ENCODE data around the gene CD163L1. TPM values are rescaled to one million over a fixed set of nuclear protein-coding genes. Genes with fewer than 3 reads are reported as not detected.

Gene CD163L1
- total and polyA plus RNA-seq, 8 donors, result 0.58 to 99.5 (median 5.5) TPM

- 49 to 59% (median 53%) methylated on average over 2 of the region's 2 CpGs for WGBS, 5 donors
- no peak for DNase-seq
- H3K4me3 ChIP-seq, result no peak overlapping the region
- no peaks in the 10 kb centered on the region for H3K4me1 ChIP-seq
- H3K27me3 ChIP-seq, result no peaks in the 10 kb centered on the region
- no peak overlapping the region for H3K27ac ChIP-seq
- intact Hi-C loops (cut with DNase I; ENCODE audit: low total_unique reads), result no loop called here
- no peaks in the 10 kb centered on the region for H3K9me3 ChIP-seq
- no peaks in the 10 kb centered on the region for H3K36me3 ChIP-seq
- no peak for TF ChIP-seq CTCF (IDR thresholded peaks at IDR 0.05)
- no peak for TF ChIP-seq POLR2AphosphoS5 (IDR thresholded peaks at IDR 0.05)
- TF ChIP-seq EP300 (IDR thresholded peaks at IDR 0.05), result no peak
- TF ChIP-seq POLR2A (IDR thresholded peaks at IDR 0.05), result no peak
Observed at GRCh38 chr12:7351177-7351576, 92.8 kb downstream of the CD163L1 start.

DNA sequence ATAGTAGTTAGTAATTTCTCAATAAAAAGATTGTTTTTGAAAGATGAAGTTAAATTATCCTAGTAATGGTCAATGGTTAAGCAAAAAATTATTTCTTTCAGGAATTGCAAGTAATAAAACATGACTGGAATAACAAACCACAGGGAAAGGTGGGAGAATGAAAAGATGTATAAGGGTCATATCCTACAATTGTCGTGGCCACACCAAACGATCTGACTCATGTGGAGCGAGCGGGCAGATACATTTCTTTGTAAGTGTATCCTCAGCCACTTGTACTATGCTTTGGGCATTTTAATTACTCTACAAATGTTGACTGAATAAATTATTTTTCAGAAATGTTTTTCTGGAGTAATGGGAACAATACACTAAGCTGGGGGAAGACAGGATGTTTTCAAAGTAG, 94.5 kb downstream of the CD163L1 start:
- Histone ChIP-seq H3K4me1 (no peaks in the 10 kb centered on the region), H3K4me3 (no peak overlapping the region), H3K36me3 (no peaks in the 10 kb centered on the region), H3K9me3 (peaks cover 0 to 15% (median 12%) of the 10 kb centered on the region in 4 donors), H3K27ac (no peak overlapping the region), H3K27me3 (no peaks in the 10 kb centered on the region)
- TF ChIP-seq POLR2AphosphoS5 (IDR thresholded peaks at IDR 0.05), result no peak
- no peak for TF ChIP-seq POLR2A (IDR thresholded peaks at IDR 0.05)
- TF ChIP-seq EP300 (IDR thresholded peaks at IDR 0.05), result no peak
- TF ChIP-seq CTCF (IDR thresholded peaks at IDR 0.05), result no peak
- DNase-seq, result no peak
- 65 to 84% (median 77%) methylated on average over 4 of the region's 4 CpGs for WGBS, 5 donors
- intact Hi-C loops (cut with DNase I; ENCODE audit: low total_unique reads), result no loop called here

DNA sequence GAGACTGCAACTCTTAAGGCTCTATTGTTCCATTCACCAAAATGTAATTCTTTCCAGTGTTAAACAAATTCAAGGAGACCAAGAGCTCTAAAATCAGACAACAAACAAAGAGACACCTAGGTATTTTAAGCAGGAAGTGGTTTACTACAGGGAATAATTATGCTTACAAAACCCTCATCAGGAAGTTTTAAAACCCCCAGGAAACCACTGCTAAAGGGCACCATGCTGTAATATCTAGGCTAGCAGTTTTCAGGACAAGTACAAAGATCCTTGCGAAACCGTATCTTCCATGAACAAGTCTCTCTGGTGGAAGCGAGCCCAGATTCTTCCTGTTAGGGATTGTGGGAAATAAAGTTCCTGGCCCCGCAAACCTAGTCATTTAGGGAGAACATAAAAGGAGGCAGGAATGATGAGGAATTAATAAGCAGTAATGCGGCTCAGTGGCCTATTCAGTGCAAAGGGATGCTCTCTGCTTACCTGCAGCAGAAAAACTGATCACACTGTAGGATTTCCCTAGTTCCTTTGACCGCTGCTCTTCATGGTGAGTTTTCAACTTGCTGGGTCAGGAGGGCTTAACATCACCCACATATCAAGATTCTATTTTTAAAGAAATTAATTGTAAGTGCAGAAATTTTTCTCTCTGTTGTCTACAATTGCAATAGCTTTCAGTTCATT, 97.3 kb downstream of the CD163L1 start:
- DNase-seq, result peak in 1 of 2 donors; percentile 3
- Histone ChIP-seq H3K27me3 (no peaks in the 10 kb centered on the region), H3K36me3 (no peaks in the 10 kb centered on the region), H3K4me1 (no peaks in the 10 kb centered on the region), H3K4me3 (no peak overlapping the region), H3K27ac (no peak overlapping the region), H3K9me3 (peaks cover 0 to 32% (median 17%) of the 10 kb centered on the region in 4 donors)
- WGBS, 5 donors, result 73 to 86% (median 83%) methylated on average over 6 of the region's 6 CpGs
- TF ChIP-seq POLR2AphosphoS5 (IDR thresholded peaks at IDR 0.05) (no peak), CTCF (IDR thresholded peaks at IDR 0.05) (no peak), POLR2A (IDR thresholded peaks at IDR 0.05) (no peak), EP300 (IDR thresholded peaks at IDR 0.05) (no peak)
- intact Hi-C loops (cut with DNase I; ENCODE audit: low total_unique reads), result no loop called here

GRCh38 chr12:7344833-7345606, 98.9 kb downstream of the CD163L1 start:
- H3K9me3 ChIP-seq, result peaks cover 0 to 32% (median 17%) of the 10 kb centered on the region in 4 donors
- intact Hi-C loops (cut with DNase I; ENCODE audit: low total_unique reads), result no loop called here
- no peaks in the 10 kb centered on the region for H3K36me3 ChIP-seq
- no peaks in the 10 kb centered on the region for H3K4me1 ChIP-seq
- H3K27me3 ChIP-seq, result no peaks in the 10 kb centered on the region
- no peak overlapping the region for H3K27ac ChIP-seq
- no peak overlapping the region for H3K4me3 ChIP-seq
- DNase-seq, result no peak
- TF ChIP-seq CTCF (IDR thresholded peaks at IDR 0.05) (no peak), POLR2A (IDR thresholded peaks at IDR 0.05) (no peak), POLR2AphosphoS5 (IDR thresholded peaks at IDR 0.05) (no peak), EP300 (IDR thresholded peaks at IDR 0.05) (no peak)

Measured in stomach (tissue), 9 donors.